ENCODE results near the gene ANO1.

Gene ANO1

GRCh38 chr11:70141486-70142220 lies 63.5 kb downstream of the ANO1 start:
- peak overlapping the region; percentile 4 for H3K4me3 ChIP-seq
- peak; percentile 89 to 93 for DNase-seq (ENCODE audit: low spot score in 2 of 2)
- H3K4me1 ChIP-seq = peaks cover 29% of the 10 kb centered on the region
- H3K27me3 ChIP-seq (ENCODE audit: low read depth) = no peaks in the 10 kb centered on the region
- in situ Hi-C loops (cut with MboI; ENCODE audit: low sequenced_read_pairs) = no loop called here
- H3K9me3 ChIP-seq = no peaks in the 10 kb centered on the region
- H3K36me3 ChIP-seq (replicated peaks) = no peaks in the 10 kb centered on the region

GRCh38 chr11:70142221-70142875 lies 64.2 kb downstream of the ANO1 start:
- Histone ChIP-seq H3K36me3 (replicated peaks) (no peaks in the 10 kb centered on the region), H3K9me3 (no peaks in the 10 kb centered on the region), H3K4me1 (peaks cover 31% of the 10 kb centered on the region), H3K27me3 (ENCODE audit: low read depth) (no peaks in the 10 kb centered on the region), H3K4me3 (no peak overlapping the region)
- in situ Hi-C loops (cut with MboI; ENCODE audit: low sequenced_read_pairs) = no loop called here
- peak; percentile 42 to 68 for DNase-seq (ENCODE audit: low spot score in 2 of 2)

GRCh38 chr11:70144262-70144661 lies 66.1 kb downstream of the ANO1 start:
- DNase-seq (ENCODE audit: low spot score in 2 of 2) = no peak
- Histone ChIP-seq H3K4me1 (peaks cover 31% of the 10 kb centered on the region), H3K4me3 (no peak overlapping the region), H3K36me3 (replicated peaks) (no peaks in the 10 kb centered on the region), H3K27me3 (ENCODE audit: low read depth) (no peaks in the 10 kb centered on the region), H3K9me3 (no peaks in the 10 kb centered on the region)
- in situ Hi-C loops (cut with MboI; ENCODE audit: low sequenced_read_pairs) = no loop called here

GRCh38 chr11:70145071-70145470 lies 67.0 kb downstream of the ANO1 start:
- peaks cover 31% of the 10 kb centered on the region for H3K4me1 ChIP-seq
- in situ Hi-C loops (cut with MboI; ENCODE audit: low sequenced_read_pairs) = no loop called here
- DNase-seq (ENCODE audit: low spot score in 2 of 2) = no peak
- H3K27me3 ChIP-seq (ENCODE audit: low read depth) = no peaks in the 10 kb centered on the region
- no peaks in the 10 kb centered on the region for H3K9me3 ChIP-seq
- no peak overlapping the region for H3K4me3 ChIP-seq
- H3K36me3 ChIP-seq (replicated peaks) = no peaks in the 10 kb centered on the region

GRCh38 chr11:70145841-70146240 lies 67.7 kb downstream of the ANO1 start:
- in situ Hi-C loops (cut with MboI; ENCODE audit: low sequenced_read_pairs) = no loop called here
- H3K27me3 ChIP-seq (ENCODE audit: low read depth) = no peaks in the 10 kb centered on the region
- H3K36me3 ChIP-seq (replicated peaks) = no peaks in the 10 kb centered on the region
- peaks cover 27% of the 10 kb centered on the region for H3K4me1 ChIP-seq
- no peak overlapping the region for H3K4me3 ChIP-seq
- H3K9me3 ChIP-seq = no peaks in the 10 kb centered on the region
- DNase-seq (ENCODE audit: low spot score in 2 of 2) = no peak

GRCh38 chr11:70146299-70146698 lies 68.2 kb downstream of the ANO1 start:
- peak; percentile 58 to 61 for DNase-seq (ENCODE audit: low spot score in 2 of 2)
- H3K4me1 ChIP-seq = peaks cover 23% of the 10 kb centered on the region
- H3K36me3 ChIP-seq (replicated peaks) = no peaks in the 10 kb centered on the region

GRCh38 chr11:70146895-70147520 lies 68.9 kb downstream of the ANO1 start:
- in situ Hi-C loops (cut with MboI; ENCODE audit: low sequenced_read_pairs) = no loop called here
- no peak for DNase-seq (ENCODE audit: low spot score in 2 of 2)
- Histone ChIP-seq H3K36me3 (replicated peaks) (no peaks in the 10 kb centered on the region), H3K4me1 (peaks cover 19% of the 10 kb centered on the region), H3K4me3 (no peak overlapping the region), H3K9me3 (no peaks in the 10 kb centered on the region), H3K27me3 (ENCODE audit: low read depth) (no peaks in the 10 kb centered on the region)

More at GRCh38 chr11:70146299-70146698, 68.2 kb downstream of the ANO1 start:
- no peaks in the 10 kb centered on the region for H3K27me3 ChIP-seq (ENCODE audit: low read depth)
- H3K4me3 ChIP-seq = no peak overlapping the region
- no peaks in the 10 kb centered on the region for H3K9me3 ChIP-seq
- in situ Hi-C loops (cut with MboI; ENCODE audit: low sequenced_read_pairs) = no loop called here

- DNase-seq (ENCODE audit: low spot score in 2 of 2) = no peak
- no peaks in the 10 kb centered on the region for H3K27me3 ChIP-seq (ENCODE audit: low read depth)
- H3K9me3 ChIP-seq = no peaks in the 10 kb centered on the region
- in situ Hi-C loops (cut with MboI; ENCODE audit: low sequenced_read_pairs) = no loop called here
- no peak overlapping the region for H3K4me3 ChIP-seq
- no peaks in the 10 kb centered on the region for H3K36me3 ChIP-seq (replicated peaks)
- peaks cover 12% of the 10 kb centered on the region for H3K4me1 ChIP-seq
Observed at GRCh38 chr11:70147668-70148067, 69.6 kb downstream of the ANO1 start.

GRCh38 chr11:70151671-70152070 lies 73.6 kb downstream of the ANO1 start:
- in situ Hi-C loops (cut with MboI; ENCODE audit: low sequenced_read_pairs) = no loop called here
- Histone ChIP-seq H3K4me3 (no peak overlapping the region), H3K9me3 (no peaks in the 10 kb centered on the region), H3K4me1 (peaks cover 2% of the 10 kb centered on the region), H3K36me3 (replicated peaks) (no peaks in the 10 kb centered on the region), H3K27me3 (ENCODE audit: low read depth) (no peaks in the 10 kb centered on the region)
- no peak for DNase-seq (ENCODE audit: low spot score in 2 of 2)

- no peak for DNase-seq (ENCODE audit: low spot score in 2 of 2)
Observed at GRCh38 chr11:70153133-70153727, 75.1 kb downstream of the ANO1 start.

GRCh38 chr11:70155386-70155785 lies 77.3 kb downstream of the ANO1 start:
- no peaks in the 10 kb centered on the region for H3K27me3 ChIP-seq (ENCODE audit: low read depth)
- no peaks in the 10 kb centered on the region; the same call in 1 of the 2 replicates for H3K4me1 ChIP-seq
- no peak overlapping the region for H3K4me3 ChIP-seq
- H3K36me3 ChIP-seq (replicated peaks) = no peaks in the 10 kb centered on the region
- in situ Hi-C loops (cut with MboI; ENCODE audit: low sequenced_read_pairs) = no loop called here
- H3K9me3 ChIP-seq = no peaks in the 10 kb centered on the region
- no peak for DNase-seq (ENCODE audit: low spot score in 2 of 2)

More at GRCh38 chr11:70153133-70153727, 75.1 kb downstream of the ANO1 start:
- no peaks in the 10 kb centered on the region for H3K36me3 ChIP-seq (replicated peaks)
- in situ Hi-C loops (cut with MboI; ENCODE audit: low sequenced_read_pairs) = no loop called here
- H3K9me3 ChIP-seq = no peaks in the 10 kb centered on the region
- H3K4me1 ChIP-seq = no peaks in the 10 kb centered on the region; the same call in 1 of the 2 replicates
- H3K4me3 ChIP-seq = no peak overlapping the region
- no peaks in the 10 kb centered on the region for H3K27me3 ChIP-seq (ENCODE audit: low read depth)

- H3K27me3 ChIP-seq (ENCODE audit: low read depth) = no peaks in the 10 kb centered on the region
- H3K4me3 ChIP-seq = no peak overlapping the region
- in situ Hi-C loops (cut with MboI; ENCODE audit: low sequenced_read_pairs) = no loop called here
- H3K9me3 ChIP-seq = no peaks in the 10 kb centered on the region
- no peaks in the 10 kb centered on the region for H3K36me3 ChIP-seq (replicated peaks)
- no peaks in the 10 kb centered on the region for H3K4me1 ChIP-seq
- no peak for DNase-seq (ENCODE audit: low spot score in 2 of 2)
Observed at GRCh38 chr11:70156291-70157037, 78.3 kb downstream of the ANO1 start.

GRCh38 chr11:70158201-70158600 lies 80.1 kb downstream of the ANO1 start:
- Histone ChIP-seq H3K27me3 (ENCODE audit: low read depth) (no peaks in the 10 kb centered on the region), H3K36me3 (replicated peaks) (no peaks in the 10 kb centered on the region), H3K4me3 (no peak overlapping the region), H3K9me3 (no peaks in the 10 kb centered on the region), H3K4me1 (no peaks in the 10 kb centered on the region)
- in situ Hi-C loops (cut with MboI; ENCODE audit: low sequenced_read_pairs) = no loop called here
- DNase-seq (ENCODE audit: low spot score in 2 of 2) = peak in 1 of 2 experiments; percentile 56

Data from HAP-1 (cell line).